Measurements from ENCODE around the gene ARHGAP6.
"Not testable (repeated sequence)": the region's sequence is repeated elsewhere in the genome, so short reads cannot be mapped to it uniquely, and the experiment has no call there.

The ARHGAP6 gene

DNA sequence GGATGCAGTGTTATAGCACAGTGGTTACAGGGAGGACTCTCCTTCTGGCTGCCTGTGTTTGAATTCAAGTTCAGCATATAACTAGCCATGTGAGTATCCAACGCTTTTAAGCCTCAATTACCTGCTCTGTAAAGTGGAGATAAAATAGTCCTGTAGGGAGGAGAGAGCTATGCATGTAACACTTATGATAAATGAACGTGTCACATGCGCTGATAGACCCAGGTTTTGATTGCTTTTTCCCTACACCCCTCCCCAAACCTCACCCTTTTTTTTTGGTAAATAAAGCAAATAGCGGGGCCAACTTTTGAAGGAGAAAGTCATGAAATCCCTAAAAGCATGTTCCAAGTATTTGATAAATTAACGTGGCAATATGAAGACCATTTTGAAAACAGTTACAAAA, 392.9 kb downstream of the ARHGAP6 start:
- no peak for DNase-seq

DNA sequence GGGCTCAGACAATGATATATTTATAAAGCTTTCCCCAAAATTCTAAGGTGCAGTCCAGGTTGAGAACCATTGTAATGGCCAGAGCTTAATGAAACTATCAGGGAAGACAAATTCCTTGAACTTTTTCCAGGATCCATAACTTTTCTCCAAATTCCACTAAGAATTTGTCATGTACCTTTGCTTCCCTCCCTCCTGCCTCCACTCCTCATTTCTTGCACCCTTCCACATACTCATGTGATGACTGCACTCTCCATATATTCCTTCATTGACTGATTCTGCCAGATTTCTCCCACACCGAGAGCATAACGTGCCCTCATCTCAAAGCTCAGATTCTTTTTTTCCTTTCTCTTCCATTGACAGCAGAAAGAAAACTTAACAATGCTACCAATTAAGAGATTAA, 393.4 kb downstream of the ARHGAP6 start:
- DNase-seq, result no peak

DNA sequence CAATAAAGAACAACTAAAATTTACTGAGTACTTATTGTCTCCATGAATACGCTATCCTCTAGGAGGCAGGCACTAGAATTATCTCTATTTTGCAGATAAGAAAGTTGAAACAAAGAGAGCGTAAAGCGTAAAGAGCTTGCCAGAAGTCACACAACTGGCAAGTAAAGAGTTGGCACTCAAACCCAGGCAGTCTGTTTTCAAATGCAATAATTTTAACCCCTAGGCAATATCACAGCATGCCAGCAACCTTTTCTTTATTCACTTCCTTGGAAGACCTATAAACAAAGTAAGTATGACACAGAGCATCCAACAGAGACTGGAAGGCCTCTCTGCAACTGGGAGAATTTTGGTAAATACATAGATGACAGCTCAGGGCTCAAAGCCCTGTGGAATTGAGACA, 395.7 kb downstream of the ARHGAP6 start:
- DNase-seq, result no peak

DNA sequence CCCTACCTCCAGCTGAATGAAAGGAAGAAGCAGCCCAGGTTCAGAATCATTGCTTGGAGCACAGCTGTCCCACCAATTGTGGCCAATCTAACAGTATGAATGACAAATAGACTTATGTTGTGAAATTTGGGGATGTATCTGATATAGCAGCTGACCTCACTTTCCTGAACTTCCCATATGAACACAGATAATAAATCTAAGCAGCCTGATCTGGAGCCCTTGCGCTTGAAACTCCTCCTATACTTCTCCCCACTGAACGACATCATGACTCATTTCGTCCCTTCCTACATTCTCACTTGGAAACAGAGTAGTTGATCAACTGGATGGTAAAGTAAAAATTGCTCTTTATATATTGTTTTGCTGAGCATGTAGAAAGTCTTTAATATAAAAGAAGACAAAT, 396.7 kb downstream of the ARHGAP6 start:
- no peak for DNase-seq

DNA sequence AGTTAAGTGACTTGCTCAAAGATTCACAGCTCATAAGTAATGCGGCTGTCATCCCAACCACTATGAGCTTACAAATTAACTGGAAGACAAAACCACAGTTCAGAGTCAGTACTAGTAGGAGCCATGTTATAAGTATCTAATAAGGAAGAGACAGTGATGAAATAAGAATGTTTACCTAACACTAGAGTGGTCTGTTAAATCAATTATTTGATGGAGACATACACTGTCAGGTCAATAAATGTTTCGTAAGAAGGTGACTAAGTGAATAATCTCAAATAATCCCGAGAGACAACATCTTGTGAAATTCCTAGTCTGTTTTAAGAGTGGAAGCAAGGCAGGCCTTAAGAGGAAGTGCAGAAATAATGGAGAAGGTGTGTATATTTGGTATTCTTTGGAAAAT, 398.3 kb downstream of the ARHGAP6 start:
- no peak for DNase-seq

DNA sequence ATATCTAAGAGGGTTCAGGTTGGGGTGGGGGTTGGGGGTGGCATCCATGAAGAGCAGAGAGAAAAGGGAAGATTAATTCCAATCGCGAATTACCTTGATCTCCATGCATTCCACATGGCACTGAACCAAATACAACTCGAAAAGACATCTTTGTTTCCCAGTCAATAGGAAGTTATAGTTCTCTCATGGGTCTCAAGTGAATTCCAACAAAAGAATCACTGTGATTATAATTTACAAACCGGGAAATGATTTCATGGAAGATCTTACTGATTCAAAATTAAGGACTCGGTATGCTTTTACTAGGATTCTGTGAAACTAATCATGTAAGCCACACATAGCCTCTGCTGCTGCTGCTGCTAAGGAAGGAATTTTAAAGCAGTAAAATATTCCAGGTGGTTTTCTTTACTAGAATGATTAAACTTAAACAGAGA, 399.1 kb downstream of the ARHGAP6 start:
- no peak for DNase-seq

DNA sequence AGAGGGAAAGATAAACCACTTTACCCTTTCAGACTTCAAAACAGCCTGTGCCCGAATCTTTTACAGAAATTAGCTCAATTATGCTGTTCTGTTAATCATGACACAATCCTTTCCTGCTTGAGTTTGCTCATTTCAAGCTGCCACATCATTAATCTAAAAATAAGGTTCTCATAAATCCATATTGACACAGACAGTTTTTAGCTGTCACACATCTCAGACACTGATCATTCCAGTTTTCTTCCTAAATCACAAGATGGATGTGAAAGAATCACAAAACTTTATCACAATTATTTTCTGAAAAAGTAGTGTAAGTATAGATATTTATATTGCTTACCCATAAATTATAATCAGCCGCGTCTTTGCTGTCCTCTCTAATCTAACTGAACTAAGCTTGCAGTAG, 400.4 kb downstream of the ARHGAP6 start:
- DNase-seq, result no peak

DNA sequence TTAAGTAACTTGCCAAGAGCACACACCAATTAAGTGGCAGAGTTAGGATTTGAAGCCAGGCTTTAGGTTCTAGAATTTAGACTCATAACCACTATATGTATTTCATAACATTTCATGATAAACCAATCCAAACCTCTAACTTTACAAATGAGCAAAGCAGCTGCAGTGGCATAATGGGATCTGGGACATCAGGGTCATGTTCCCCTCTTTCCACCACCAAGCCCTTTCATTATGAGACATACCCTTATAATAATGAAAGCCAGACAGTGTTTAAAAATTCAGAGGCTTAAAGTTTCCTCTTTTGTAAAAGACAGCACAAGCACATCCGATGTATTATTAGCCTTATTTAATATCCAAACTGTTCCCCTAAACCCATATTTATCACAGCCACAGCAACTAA, 400.8 kb downstream of the ARHGAP6 start:
- DNase-seq, result no peak

DNA sequence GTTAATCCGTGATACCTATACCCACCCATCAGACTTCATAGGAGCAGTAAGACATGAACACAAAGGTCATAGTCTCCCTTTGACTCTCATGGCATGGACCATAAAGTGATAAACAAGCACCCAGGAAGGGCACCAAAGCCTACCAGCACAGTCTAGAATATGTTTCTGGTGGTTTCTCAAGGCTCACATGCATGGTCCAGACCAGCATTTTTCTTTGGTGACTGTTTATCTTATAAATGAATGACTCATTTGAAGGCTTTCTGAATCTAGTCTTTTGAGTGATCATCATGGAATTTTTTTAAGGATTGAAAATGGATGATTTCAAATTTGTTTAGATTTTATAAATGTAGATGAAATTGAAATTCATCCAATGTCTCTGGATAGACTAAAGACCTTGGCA, 404.5 kb downstream of the ARHGAP6 start:
- DNase-seq, result no peak

DNA sequence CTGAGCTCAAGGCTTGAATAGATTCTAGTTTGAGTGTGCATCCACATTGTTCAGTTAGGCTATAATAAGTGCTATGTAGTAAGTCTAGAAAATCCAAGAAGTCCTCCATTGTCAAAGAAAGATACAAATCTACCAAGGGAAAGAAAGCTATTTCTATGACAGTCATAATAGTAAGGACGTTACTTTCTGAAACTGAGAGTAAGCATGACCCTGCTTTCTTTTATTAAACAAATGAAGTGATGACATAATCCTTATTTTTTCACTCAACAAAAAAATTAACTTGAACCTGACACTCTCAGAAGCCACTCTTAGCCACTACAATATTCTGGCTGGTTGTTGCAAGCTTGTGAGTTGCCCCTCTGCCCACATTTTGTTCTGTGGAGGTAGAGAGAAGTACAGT, 406.3 kb downstream of the ARHGAP6 start:
- DNase-seq, result no peak

DNA sequence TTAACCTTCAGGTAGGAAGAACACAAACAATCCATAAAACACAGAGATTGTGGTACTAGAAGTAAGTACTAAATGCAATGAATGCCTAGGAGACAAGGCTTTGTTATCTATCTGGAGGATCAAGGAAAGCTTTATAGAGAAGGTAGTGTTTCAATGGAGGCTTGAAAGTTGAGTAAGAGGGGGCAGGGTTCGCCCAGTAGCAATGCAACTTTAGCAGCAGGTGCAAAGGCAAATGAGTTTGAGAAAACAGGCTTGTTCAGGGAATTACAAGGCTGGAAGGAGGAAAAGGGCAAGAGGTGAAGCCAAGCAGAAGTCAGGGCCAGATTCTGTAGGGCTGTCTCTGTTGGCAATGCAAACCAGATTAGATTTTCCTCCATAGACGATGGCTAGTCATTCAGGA, 408.0 kb downstream of the ARHGAP6 start:
- no peak for DNase-seq

DNA sequence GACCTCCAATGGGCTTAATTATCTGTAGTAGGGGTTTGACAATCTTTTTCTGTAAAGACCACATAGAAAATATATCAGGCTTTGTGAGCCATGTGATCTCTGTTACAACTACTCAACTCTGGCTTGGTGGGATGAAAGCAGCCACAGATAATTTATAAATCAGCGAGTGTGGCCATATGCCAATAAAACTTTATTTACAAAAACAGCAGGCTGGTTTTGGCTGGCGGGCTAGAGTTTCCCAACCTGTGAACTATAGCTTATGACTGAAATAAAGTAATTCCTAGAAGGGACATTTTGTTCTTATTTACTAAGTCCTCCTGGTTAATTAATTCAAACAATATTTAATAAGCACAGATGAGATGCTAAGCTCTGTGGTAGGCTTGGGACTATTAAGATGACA, 408.4 kb downstream of the ARHGAP6 start:
- DNase-seq, result no peak

DNA sequence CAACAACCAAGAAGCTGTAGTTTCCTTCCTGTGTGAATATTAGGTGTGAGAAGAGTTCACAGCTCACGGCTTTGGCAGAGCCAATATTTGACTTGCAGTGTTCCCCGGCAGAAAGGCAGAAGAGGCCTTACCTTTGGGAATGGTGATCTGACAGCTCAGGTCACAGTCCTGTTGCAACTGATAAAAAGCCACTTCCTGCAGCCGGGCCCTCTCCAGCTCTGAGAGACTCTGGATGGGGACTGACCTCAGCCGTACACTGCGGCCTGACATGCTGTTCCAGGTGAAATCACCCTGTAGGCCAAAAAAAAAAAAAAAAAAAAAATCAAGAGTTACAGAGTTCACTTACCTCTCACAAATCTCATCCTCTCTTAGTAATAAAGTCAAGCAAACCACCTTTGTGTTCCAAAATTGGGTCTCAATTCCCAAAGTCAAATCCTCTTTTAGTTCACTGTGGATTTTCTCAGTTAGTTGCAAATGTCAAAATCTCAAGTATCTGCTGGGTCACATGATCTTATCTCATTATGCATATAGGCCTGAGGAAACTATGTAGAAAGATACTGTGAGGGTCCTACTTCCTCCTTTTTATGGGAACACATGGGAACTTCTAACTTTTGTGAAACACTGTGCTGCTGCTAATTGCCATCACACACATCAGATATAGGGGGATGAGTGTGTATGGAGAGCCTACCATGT, 411.2 kb downstream of the ARHGAP6 start:
- DNase-seq, result no peak

DNA sequence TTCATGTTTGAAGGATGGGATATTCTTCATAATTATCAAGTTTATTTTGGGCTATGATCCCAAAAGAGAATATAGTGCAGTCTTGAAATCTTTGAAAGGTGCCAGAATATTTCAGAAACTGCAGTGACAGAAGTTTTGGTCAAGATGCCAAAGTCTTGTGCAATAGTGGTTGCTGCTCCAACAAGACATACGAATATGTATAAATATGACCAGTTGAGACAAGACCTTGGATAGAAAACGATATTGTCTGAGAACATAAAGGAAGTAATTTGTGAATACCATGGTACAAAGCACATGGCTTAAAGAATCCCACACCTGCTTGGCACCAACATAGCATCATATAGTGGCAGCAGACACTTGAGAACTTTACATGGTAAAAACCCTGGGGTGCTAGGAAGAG, 421.1 kb downstream of the ARHGAP6 start:
- no peak for DNase-seq

DNA sequence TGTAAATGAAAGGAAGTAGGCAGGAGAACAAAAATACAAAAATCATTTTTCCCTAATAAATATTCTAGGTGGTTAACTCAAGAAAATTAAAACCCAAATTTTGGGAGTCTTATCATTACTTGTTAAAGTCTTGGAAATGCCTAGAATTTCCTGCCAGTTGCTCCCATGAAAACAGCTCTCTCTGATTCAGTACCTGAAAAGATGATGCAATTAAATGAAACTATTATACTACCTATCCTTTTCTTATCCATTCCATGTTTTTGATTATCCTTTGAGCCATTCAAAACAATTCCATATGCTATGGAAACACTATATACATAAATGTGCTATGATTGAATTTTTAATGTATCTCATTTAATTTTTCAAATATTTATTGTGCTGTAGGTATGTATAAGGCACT, 423.0 kb downstream of the ARHGAP6 start:
- no peak for DNase-seq

DNA sequence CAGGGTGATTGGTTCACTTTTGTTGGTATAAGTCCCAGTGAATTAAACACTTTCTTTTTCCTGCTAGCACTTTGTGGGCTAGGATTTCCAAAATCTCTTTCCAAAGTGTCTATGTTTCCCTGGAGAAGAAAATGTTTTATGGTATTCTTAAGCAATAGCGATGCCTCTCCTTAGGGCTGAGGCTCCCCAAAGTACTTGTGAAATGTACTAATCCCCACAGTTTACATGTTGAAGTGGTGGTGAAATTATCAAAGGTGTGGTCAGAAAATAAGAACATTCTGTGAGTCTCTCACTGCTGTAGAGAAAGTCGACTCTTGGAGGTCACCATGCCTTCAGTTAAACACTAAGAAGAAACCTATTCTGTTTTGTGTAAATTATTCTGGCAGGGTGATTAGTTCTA, 424.0 kb downstream of the ARHGAP6 start:
- DNase-seq, result no peak

DNA sequence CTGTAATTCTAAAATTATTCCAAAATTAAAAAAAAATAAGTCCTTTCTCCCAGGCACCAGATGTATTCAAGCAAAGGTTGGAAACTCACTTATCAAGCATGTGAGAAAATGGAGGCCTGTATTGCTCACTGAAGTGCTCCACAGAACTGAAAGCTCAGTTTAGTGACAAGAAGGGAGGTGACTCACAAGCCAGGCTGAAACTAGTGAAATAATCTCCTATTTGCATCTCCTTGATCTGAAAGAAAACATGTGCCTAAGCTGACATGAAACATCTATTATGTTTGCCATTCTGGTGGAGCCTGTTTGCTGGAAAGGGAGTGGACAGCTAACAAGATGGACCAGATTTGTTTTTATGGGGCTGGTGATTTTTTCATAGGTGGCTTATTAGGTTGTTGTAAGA, 426.5 kb downstream of the ARHGAP6 start:
- DNase-seq, result no peak

DNA sequence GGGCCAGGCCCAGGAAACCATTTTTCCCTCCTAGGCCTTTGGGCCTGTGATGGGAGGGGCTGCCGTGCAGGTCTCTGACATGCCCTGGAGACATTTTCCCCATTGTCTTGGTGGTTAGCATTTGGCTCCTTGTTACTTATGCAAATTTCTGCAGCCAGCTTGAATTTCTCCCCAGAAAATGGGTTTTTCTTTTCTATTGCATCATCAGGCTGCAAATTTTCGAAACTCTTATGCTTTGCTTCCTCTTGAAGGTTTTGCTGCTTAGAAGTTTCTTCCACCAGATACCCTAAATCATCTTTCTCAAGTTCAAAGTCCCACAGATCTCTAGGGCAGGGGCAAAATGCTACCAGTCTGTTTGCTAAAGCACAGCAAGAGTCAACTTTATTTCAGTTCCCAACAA, 430.3 kb downstream of the ARHGAP6 start:
- not testable (repeated sequence) for DNase-seq

DNA sequence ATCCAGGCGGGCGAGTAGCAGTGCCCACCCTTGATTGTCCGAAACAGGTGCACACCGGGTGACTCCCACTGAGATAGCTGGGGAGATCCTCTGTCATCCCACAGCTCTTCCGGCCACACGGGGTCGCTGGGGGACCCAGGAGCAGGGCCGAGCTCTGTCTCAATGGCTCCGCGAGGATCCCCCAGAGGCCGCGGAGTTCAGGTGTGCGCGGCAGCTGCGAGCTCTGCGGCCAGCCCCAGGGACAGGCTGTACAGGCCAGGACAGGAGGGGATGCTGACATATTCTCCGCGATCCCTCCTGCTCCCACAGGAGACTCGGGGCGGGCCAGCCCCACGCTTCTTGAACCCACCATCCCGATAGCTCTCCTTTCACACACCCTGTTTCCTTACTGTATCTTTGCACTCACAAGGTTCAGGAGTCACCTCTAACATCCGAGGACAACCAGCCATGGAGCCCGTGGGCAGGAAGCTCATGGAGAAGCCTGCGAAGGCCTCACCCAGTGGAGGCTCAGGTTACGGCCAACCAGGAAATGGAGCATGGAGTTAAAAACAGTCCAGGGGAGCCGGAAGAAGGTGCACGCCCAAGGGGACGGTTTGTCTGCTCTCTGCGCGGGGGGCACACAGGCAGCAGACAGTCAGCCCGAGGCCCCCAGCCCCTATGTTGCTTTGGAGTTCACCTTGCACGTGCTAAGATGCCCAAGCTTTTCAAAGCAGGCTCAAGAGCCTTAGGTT, 450.4 kb downstream of the ARHGAP6 start:
- no peak for DNase-seq

DNA sequence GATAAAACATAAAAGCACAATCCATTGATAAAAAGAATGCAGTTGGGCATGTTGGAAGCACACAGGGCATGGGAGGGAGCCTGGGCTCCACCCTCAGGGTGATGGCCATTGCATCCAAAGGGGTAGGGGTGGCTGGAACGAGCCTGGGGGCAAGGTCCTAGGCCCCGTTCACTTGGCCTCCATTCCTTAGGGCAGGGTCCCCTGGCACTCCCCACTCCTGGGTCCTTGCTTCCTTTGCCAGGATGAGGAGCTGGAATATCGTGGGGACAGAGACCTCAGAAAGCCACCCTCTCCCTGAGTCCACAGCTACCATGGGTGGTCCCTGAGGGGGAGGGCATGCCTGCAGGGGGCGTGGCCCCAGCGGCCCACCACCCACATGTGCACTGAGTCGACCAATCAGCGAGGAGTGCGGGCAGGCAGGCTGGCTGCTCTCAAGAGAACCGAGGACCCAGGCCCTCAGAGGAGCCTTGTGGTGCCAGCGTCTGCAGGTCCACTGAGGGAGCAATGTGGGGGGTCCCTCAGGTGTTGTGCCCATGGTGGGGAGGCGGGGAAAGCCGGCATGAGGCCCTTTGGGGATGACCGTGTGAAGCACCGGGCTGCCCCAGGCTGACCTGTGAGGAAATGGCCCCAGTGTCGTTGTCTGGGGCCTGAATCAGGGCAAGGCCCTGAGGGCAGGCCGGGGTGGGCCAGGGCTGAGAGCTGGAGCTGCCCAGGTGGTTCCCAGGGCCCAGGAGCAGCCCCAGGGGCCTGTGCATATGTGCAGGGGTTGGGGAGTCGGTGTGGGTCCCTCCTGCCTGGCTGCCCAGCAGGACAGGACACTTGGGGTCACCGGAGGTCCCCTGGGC, 451.2 kb downstream of the ARHGAP6 start:
- no peak for DNase-seq

DNA sequence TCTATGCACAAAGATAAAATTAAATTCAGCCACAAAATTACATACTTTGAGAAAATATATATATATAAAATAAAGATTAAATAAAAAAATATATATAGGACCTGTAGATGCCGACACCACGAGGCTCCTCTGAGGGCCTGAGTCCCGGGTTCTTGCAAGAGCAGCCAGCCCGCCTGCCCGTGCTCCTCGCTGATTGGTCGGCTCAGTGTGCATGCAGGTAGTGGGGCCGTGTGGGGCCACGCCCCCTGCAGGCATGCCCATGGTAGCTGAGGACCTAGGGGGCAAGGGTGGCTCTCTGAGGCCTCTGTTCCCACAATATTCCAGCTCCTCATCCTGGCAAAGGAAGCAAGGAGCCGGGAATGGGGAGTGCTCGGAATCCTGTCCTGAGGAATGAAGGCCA, 453.0 kb downstream of the ARHGAP6 start:
- no peak for DNase-seq

DNA sequence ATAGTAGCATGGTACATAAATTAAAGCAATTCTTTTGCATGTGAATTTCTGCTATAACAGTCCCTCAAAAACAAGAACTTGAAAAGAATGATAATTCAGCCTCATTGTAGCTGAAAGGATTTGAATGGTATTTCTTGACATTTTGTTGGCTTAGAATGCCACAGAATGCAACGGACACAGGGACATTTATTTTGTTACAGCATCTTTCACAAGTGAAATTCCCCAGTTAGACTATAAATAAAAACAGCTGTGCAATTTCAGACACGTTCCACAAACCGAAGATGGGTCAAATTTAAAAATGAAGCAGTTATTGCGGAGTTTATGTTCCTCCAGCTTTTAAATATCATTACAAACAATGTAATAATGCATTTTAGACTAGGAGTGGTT, 455.3 kb downstream of the ARHGAP6 start:
- no peak for DNase-seq

DNA sequence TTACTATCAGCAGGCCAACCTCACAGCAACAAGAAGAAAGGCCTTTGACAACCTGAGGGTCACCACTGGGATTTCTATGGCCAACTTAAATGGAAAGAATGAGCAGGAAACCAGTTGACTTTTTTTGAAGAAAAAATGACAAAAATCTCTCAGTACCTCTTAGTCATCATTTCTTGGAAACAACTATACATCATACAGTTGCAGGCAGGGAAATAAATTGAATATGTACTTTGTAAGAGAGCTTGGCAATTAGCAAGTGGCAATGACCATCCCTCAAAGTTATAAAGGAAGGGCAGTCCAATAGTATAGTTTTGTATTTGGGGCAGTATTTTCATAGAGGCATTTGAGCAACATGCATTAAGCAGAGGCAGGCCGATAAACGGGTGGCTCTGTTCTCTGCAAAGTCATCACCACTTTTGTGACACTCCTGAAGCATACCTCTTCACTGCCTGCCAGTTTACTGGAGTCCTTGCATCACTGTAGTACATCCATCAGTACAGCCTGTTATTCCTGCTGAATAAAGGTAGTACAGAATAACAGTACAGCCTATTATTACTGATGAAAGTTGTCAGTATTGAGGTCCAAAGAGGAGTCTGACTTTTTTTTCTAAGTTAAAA, 455.8 kb downstream of the ARHGAP6 start:
- DNase-seq, result no peak

DNA sequence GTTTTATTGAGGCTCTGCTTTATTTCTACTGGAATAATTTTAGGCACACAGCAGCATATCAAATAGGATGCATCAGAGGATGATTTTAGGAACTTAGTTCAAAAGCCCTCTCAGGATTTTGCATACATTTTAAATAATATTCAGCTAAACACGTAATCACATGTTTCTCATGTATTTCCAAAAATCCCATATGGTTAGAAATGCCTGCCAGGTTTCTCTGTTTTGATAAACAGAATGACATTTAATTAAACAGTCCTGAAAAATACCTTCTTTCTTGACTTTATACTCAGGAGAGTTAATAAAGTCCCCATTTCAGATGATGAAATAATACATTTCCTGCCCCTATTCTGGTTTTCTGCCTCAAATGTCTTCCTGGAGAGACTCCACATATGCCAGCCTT, 459.0 kb downstream of the ARHGAP6 start:
- DNase-seq, result no peak
